Renal pelvis (tissue), 4 donors: ENCODE results near the gene RPH3AL. TPM values are rescaled to one million over a fixed set of nuclear protein-coding genes. Genes with fewer than 3 reads are reported as not detected.
"Not testable (repeated sequence)": the region's sequence is repeated elsewhere in the genome, so short reads cannot be mapped to it uniquely, and the experiment has no call there.

Source experiments
- DNase-seq: peaks from one replicate; pipeline ENCODE4 v3.0.0-alpha.2; 2013
- polyA plus RNA-seq, 3 donors: library from polyadenylated mRNA; unstranded; fragments of 120-200 nt; gene quantifications; one replicate each; pipeline ENCODE4 v1.2.1, GENCODE V29; 2013; ENCODE audit not compliant: insufficient read length in 3 of 3

RPH3AL gene
- polyA plus RNA-seq, 3 donors, result 15.7 to 29.5 (median 23.1) TPM

DNA sequence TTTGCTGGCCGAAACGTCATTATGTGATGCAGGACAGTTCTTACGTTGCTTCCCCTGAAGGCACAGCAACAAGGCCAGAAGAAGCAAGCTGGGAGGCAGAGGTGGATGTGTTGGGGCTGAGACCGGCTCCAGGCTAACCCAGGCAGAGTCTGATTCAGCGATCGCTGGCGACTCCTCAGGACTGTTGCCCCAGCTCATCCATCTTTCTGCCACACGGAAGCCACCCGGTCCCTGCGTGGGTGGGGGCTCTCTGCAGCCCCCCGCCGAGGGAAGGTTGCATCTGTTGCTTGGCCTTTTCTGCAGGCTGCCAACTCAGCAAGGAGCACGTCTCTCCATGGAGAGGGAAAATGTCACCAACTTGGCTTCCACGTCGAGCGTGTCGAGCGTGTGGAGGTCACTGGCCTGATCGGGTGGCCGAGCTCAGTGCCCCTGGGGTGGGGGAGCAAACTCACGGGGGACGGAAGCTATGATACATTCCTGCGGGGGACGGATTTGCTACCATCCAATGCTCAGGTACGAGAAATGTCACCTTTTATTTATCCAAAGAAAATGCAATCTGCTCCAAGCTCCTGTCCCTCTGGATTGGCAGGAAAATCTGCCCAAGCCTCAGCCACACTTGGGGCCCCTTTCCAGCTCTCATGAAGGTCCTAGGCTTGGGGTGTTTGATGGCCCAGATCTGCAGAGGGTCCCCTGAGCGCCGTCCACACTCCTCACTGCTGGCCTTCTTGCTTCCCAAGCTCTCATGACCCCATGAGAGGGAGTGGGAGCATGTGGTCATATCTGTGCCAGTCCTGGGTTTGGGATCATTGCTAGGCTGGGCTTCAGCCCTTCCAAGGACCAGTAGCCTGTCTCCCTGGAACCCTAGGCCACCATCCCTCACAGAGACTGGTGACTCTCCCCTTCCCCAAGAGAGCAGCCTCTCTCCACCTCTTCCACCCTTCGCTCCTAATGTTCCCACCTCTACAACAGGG, 69.4 kb downstream of the RPH3AL start:
- DNase-seq, result no peak

DNA sequence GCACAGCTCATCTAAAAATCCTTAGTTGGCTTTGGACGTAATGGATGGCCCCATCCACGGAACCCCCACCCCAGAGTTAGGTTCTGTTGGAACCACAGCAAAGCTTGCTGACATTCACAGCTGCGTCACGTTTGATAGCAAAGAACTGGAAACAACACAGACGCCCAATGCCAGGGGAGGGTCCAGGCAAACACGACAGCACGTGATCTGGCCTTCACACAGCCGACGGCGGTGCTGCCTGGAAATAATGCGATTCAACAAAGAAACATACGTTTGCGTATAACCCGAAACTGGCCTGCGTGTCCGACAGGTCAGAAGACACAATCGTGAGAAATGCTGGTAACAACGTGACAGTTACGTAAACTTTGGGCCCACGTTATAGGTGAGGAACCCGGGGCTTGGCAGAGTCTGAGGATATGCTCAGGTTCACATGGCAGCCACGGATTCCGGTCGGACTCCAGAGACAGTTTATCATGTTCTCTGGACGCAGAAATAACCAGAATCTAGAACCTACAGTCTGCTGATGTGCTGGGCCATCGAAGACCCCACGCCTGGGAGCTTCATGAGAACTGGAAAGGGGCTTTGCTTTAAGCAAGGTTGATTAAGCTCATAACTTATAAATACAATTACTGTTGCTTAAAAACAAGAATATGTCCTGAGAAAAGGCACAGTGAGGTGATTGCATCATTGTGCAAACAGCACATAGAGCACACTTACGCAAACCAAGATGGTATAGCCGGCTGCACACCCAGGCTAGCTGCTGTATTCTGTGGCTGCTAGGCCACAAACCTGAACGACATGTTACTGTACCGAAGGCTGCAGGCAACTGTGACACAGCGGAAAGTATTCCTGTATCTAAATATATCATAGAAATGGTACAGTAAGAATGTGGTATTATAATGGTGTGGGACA, 70.4 kb downstream of the RPH3AL start:
- DNase-seq, result no peak

DNA sequence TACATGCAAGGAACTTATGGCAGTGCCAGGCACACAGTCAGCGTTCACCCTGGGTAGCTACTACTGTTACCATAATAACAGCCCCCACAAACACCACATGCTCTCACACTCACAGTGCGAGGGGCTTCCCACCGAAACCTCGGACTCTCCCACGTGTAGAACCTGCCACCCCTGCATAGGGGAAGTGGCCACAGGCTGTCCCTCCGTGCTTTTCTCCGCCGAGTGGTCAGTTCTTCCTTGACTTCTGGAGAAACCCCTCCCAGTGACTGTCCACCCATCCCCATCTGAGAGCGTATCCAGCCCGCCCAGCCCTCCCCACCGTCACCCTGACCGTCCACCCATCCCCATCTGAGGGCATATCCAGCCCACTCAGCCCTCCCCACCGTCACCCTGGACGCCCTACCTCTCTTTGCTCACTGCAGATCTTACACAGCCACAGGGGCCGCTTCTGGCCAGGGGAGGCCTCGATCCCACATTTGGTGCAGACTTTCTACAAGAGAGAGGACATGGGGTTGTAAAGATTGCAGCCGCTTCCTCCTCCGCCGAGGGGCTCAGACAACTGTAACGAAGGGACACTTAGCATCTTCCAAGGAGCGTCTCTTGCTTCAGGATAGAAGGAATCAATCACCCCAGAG, 71.1 kb downstream of the RPH3AL start:
- DNase-seq, result no peak

DNA sequence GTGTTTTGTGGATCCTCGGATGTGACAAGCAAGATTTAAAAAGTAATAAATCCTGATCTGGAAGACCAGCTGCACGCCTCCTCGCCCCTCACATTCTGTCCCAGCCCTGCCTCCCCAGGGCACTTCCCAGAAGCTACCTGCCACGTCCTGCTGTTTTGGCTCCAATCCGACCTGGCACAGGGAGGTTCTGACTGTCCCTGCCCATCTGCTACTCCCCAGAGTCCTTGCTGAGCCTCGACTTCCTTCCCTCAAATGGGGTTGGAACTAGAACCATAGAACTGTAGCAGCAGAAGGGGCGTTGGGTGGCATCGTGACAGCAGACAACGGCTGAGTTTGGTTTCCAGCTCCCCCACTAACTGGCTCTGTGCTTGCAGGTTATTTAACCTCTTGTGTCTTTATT, 71.7 kb downstream of the RPH3AL start:
- no peak for DNase-seq

DNA sequence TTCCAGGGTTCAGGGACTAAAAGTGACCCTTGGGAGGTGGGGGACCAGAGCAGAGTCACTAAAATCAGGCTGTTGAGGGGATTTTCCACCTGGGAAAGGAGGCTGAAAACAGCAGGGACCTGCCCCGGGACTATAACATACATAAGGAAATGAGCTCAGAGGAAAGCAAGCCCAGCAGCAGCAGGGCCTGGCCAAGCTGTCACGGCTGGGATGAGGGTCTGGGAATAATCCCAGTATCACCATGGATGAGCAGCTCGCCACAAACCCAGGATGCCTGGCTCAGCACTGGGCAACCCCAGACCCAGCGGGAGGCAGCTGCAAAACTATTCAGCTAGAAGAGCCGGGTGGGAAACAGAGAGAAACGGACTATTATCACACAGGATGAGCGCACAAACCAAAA, 72.4 kb downstream of the RPH3AL start:
- DNase-seq, result no peak

DNA sequence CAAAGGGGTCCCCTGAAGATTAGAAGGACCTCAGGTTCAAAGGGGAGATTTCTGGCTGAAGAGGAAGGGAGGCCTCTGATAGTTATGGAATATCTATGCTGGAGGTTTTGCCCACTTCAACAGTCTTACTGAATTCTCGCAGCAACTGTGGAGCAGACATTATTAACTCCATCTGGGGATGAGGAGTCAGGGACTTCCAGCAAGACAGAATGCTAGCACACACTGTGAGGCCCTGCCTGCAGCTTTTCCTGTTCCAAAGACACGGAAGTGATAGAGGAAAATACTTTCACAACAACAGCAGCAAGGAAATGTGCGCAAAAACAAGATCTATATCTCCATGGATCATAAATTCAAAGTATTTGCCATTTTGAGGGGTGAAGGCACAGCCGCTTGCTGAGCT, 72.8 kb downstream of the RPH3AL start:
- DNase-seq, result no peak

DNA sequence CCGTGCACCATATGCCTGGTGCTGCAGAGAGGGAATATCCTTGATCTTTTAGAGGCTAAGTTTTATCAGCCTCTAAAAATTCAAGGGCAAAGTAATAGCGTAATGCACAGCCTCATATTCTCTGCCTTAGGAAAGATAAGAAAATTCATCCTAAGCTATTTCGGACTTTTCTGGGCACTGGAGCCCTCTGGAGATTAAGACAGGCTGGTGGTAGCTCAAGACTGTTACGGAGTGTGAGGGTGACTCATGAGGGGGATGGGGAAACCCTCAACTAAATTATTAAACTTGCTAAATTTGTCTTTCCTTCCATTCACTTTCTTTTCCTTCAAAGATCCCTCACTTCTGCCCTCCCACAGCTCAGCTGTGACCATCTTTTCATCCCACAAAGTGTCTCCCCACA, 73.3 kb downstream of the RPH3AL start:
- DNase-seq, result no peak

DNA sequence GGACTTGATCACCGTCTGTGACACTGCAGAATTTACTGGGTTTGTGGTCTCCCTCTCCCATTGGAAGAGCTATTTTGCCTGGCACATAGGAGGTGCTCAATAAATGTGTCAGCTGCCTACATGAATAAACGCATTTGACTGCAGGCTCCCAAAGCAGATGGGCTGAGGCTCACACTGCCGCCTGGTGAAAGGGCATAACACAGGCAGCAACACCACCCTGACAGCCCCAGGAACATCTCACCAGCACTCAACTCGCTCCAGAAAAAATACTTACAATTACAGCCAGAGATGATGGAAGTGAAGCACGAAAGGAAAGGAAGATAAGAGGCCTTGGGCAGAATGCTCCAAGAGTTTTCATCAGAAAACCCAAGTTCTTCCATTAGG, 73.9 kb downstream of the RPH3AL start:
- no peak for DNase-seq

DNA sequence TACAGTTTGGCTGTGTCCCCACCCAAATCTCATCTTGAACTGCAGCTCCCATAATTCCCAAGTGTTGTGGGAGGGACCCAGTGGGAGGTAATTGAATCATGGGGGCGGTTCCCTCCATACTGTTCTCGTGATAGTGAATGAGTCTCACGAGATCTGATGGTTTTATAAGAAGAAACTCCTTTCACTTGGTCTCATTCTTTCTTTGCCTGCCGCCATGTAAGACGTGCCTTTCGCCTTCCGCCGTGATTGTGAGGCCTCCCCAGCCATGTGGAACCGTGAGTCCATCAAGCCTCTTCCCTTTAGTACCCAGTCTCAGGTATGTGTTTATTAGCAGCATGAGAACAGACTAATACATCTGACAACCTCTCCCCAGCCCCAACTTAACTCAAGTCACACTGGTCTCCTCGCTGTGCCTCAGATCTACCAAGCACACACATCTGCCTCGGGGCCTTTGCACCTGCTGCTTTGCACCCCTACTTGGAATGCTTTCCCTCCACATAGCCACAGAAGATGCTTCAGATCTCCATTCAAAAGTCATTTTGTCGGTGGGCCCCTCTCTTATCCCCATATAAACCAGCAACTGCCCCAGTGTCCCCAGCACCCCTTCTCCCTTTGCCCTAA, 74.4 kb downstream of the RPH3AL start:
- DNase-seq, result no peak

DNA sequence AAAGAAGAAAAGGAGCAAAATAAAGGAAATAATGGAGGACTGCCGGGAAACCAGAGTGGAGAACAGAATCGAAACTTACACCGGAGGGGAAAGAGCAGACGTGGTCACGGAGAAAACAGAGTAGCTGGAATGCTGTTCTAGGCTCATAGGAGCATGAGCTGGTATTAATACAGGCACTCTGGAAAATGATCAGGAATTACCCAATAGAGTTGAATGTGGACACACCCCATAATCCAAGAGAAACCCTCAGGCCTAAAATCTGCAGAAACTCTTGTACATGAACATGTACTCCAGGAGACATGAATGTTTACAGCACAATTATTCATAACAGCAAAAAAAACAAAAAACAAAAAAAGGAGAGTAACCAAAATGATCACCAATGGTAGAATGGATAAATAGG, 77.7 kb downstream of the RPH3AL start:
- no peak for DNase-seq

DNA sequence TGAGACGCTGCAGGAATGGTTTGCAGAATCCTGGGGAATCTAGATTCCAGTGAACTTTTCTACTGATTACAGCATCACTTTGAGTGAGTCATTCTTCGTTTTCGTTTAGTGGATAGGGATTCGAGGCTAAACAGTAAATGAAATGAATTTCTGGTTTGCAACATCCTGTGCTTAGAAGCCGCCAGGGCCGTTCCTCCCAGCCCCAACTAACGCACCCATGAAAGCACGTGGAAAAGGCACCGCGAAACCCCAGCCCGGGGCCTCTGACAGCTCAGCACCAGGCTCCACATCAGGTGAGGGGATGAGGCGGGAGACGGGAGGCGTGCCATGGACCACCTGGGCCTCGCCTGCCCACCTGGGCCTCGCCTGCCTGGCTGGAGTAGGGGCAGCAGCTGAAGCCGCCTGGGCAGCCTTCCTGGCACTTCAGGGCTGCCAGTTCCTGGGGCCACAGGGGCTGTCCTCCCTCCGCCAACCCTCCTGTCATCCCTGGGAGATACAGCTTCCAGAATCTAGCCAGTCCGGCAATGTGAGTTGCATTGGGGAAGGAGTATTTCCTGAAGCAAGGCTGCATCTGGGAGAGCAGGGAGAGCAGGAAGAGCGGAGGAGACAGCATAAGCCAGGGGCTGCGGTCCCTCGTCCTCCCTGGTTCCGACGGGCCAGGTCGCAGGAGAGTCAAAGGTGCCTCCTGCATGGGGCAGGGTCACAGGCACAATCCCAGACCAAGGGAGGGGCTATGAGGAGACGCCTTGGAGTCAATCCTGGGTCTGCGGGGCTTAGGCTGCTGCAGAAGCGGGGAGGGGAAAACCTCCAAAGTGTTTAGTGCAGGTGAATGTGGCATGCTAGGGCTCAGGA, 78.4 kb downstream of the RPH3AL start:
- no peak for DNase-seq

DNA sequence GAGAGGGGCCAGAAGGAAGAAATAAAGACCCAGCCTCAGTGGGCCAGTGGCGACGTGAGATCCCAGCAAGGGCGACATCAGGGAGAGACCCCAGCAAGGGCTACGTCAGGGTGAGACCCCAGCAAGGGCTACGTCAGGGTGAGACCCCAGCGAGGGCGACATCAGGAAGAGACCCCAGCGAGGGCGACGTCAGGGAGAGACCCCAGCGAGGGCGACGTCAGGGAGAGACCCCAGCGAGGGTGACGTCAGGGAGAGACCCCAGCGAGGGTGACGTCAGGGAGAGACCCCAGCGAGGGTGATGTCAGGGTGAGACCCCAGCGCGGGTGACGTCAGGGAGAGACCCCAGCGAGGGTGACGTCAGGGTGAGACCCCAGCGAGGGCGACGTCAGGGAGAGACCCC, 79.8 kb downstream of the RPH3AL start:
- not testable (repeated sequence) for DNase-seq

DNA sequence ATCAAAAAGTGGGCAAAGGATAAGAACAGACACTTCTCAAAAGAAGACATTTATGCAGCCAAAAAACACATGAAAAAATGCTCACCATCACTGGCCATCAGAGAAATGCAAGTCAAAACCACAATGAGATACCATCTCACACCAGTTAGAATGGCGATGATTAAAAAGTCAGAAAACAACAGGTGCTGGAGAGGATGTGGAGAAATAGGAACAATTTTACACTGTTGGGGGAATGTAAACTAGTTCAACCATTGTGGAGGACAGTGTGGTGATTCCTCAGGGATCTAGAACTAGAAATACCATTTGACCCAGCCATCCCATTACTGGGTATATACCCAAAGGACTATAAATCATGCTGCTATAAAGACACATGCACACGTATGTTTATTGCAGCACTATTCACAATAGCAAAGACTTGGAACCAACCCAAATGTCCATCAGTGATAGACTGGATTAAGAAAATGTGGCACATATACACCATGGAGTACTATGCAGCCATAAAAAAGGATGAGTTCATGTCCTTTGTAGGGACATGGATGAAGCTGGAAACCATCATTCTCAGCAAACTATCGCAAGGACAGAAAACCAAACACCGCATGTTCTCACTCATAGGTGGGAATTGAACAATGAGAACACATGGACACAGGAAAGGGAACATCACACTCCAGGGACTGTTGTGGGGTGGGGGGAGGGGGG, 80.5 kb downstream of the RPH3AL start:
- not testable (repeated sequence) for DNase-seq

DNA sequence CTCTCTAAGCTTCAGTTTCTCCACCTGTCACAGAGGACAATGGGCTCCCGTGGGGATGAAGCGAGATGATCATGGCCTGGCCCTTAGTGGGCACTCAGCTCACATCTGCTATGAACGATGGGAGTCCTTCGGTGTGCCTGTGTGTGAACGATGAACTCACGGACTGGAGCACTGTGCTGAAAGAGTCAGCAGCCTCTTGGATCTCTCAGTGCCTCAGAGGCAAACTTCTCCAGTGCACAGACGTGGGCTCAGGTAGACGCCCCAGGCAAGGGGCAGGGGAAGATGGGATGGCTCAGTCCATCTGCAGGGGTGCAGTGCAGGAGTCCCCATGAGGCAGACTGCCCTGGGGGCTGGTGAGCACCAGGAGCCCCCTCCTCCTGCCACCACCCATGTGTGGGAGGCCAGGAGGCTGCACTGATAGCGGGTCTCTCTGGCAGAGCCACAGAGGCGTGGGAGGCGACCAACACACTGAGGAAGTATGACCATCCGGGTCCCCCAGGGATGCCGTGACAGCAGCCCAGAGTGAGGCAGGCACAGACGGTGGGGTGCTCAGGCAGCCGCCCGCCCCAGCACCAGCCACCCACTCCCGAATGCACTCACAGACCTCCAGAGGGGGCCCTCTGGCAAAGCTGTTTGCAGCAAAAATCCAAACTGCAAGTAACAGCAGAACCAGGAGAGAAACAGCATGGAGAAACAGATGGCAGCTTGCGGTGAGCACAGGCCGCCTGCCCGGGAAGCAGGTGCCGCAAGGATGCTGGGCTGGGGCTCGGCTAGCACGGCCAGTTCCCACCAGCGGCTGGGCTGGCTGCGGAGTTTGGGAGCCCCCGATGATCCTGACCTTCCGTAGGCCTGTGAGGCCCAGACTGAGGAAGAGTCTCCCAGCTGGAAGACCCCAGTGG, 82.7 kb downstream of the RPH3AL start:
- DNase-seq, result no peak

DNA sequence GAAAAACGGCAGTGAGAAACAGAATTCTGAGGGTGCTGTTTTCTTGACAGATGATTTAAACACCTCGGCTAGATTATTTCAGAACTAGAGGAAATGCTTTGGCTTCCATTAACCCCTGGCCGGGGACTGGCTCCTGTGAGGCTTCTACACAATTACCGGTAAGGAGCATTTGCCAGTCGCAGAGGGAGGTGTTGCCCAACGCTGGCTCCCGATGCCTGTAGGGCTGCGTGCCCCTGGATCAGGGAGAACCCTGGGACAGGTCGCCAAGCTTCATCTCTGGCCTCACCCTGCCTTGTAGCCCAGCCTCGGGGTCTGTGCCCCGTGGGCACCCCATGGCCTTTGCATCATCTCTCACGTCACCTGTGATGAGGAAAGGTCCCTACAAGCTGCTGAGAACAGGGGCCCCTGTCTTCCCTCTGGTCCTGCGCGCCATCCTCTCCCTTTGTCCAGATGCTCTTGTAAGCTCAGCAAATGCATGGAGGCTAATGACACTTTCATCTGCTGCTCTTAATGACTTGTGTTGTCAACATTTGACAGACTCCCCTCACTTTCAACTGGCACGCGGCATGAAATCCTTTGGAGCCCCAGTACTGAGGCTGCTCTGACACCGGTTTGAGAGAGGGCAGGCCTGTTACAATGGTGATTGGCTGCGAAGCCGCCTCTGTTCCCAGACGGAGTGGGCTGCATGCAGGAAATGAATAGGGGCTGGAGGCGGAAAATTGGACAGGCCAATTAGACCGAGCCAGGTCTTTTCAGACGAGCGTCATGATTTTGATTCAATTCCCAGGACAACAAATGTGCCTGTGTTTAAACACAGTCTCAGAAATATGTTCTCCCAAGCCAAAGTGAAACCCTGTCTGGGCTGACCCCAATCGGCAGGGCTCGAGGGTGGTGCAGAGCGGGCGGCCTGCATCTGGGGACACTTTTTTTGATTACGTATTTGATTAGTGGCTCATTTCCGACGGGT, 85.6 kb downstream of the RPH3AL start:
- peak; percentile 33 for DNase-seq

DNA sequence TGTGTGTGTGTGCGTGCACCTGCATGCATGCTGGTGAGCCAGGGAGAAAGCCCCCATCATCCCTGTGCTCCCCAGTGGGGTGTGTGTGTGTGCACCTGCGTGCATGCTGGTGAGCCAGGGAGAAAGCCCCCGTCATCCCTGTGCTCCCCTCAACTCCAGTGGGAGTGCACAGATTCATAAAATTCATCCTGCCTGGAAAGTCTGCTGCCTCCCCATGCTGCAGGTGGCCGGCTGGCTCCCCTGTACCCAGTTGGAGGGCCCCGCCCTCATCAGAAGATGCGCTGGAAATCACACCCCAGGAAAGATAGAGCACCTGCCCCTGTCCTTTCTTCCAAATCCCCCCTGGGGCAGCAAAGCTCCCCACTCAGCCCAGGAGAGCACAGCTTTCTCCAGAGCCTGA, 86.4 kb downstream of the RPH3AL start:
- DNase-seq, result no peak

DNA sequence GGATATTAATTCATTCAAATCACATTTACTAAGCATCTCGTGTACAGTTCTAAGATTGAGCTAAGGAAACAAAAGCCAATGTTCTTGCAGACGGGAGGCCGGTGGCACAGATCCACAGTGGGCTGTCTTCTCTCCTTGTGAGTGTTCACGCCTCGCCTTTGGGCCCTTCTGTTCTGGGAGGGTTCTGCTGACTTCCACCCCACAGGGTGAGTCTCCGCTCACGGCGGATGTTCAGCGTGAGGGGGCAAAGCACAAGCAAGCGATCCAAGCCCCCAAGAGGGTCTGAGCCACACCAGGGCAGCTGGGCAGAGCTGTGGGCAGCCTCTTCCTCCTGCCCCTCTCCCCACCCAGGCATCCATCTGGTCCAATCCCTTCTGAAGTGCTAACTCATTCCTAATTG, 86.9 kb downstream of the RPH3AL start:
- DNase-seq, result no peak

DNA sequence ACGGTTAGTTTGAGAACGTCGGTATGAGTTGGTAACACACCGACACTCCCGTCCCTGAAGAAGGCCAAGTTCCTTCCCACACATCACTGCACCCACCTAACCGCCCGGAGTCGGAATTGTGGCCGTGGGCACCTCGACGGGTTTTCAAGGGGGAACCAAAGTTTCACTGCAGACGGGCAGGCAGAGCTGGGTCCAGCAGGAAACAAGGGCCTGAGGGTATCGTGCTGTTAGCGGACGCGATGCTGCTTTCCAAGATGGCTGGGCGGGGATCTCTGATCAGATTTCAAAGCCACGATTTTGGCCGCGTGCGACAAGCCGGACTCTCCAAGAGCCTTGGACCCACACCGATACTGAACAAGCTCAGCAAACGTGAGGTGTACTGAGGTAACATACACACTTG, 88.8 kb downstream of the RPH3AL start:
- DNase-seq, result no peak
